HG02610 (cell line): Measurements from ENCODE around the gene FAM180B.

Experiments
- ATAC-seq: cut with Tn5 transposase; IDR thresholded peaks from one replicate; pipeline ENCODE4 v1.9.1; 2021; ENCODE audit warnings: mild to moderate bottlenecking, moderate library complexity; ENCODE audit not compliant: unreplicated experiment

Gene FAM180B

DNA sequence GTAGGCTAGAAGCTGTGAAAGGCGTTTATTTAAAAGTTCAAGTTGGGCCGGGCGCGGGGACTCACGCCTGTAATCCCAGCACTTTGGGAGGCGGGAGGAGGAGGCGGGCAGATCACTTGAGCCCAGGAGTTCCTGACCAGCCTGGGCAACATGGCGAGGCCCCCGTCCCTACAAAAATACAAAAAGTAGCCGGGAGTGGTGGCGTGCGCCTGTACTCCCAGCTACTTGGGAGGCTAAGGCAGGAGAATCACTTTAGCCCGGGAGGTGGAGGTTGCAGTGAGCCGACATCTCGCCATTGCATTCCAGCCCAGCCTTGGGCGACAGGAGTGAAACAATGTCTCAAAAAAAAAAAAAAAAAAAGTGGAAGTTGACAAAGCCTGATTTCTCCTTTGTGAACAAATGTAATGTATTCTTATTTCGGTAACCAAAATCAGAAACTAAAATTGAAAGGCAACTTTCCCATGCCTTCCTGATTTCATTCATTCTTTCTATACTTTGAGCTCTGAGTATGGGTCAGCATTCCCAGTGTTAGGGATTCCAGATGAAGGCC is 20.3 kb upstream of the FAM180B start:
- no peak for ATAC-seq

DNA sequence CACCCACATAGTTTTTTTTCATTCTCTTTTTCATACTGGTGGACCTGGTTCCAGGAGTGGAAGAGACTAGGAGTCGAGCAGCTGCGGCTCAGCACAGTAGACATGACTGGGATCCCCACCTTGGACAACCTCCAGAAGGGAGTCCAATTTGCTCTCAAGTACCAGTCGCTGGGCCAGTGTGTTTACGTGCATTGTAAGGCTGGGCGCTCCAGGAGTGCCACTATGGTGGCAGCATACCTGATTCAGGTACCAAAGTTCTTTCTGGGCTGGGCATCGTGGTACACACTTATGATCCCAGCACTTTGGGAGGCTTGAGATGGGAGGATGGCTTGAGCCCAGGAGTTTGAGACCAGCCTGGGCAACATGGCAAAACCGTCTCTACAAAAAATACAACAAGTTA is 16.8 kb upstream of the FAM180B start:
- ATAC-seq = no peak

DNA sequence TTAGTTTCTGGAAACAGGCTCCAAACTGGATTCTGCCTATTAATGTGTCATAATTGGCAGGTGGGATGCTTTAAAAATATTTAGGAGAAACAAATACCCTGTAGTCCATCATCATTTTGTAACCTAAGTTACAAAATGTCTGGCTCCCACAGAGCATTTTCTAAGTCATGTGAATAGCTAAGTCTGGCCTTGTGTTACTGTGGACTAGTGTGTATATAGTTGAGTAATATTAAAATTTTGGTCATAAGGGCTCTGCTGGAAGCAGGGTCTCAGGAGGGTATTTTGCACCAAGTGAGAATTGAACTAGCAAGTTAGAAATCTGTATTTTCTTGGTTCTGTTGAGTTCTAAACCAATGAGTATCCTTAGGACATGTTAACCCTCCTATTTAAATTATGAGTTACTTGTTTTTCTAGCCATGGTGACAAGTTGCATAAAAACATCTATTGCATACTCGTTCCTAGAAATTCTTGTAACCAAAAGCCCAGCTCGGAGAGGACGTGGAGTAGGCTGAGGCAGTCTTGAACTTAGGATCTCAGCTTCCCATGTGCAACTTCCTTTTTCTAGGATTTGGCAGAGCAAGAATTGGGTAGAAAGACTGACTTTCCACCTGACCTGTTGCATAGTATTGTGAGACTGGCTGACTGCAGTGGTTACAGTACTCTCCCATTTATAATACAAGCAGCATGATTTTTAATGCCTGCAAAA is 15.7 kb upstream of the FAM180B start:
- ATAC-seq = no peak

DNA sequence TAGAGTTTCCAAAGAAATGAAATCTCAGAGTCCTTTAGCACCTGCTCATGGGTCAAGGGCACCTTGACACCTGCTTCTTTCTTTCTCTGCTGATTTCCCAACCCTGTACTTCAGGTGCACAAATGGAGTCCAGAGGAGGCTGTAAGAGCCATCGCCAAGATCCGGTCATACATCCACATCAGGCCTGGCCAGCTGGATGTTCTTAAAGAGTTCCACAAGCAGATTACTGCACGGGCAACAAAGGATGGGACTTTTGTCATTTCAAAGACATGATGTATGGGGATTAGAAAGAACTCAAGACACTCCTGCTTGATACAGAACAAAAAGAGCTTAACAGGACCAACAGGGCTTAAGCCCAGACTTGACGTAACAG is 15.1 kb upstream of the FAM180B start:
- no peak for ATAC-seq

DNA sequence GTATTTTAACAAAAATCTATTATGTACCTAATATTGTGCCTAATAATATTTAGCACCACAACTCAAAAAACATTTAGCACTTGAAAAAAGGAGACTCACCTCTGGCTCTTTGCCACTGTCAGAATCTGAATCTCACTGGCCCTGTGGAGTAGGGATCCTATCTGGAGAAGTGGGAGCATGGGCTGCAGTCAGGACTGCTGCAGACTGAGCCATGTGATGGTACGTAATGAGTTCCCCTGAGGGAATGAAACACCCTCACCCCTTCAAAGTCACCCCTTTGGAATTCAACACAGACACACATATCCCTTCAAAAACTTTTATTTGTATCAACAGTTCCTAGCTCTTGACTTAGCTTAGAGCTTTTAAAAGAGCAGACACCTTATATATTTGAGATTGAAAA is 14.6 kb upstream of the FAM180B start:
- ATAC-seq = no peak

DNA sequence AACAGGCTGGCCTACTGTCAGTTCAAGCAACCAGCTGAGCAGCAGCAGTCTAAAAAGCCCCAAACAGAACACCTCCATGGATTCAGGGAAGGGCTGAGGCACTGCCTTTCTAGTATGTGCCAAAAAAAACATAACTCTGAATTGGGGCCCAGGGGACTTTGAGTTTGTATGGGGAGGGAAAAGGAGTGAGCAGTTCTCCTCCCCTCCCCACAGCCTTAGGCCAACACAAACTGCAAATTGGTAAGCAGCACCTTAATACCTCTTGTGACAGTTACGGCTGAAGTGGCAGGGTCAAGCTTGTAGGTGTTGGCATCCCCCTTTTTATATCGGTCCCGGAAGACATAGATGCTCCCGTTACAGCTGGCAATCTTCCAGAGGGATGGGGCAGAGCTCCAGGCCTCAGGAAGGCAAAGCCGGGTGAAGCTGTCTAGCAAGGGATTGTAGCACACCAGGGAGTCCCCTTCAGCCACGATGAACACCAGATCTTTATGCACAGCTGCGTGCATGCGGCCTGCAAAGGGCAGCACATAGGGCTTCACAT is 13.7 kb upstream of the FAM180B start:
- ATAC-seq = no peak

DNA sequence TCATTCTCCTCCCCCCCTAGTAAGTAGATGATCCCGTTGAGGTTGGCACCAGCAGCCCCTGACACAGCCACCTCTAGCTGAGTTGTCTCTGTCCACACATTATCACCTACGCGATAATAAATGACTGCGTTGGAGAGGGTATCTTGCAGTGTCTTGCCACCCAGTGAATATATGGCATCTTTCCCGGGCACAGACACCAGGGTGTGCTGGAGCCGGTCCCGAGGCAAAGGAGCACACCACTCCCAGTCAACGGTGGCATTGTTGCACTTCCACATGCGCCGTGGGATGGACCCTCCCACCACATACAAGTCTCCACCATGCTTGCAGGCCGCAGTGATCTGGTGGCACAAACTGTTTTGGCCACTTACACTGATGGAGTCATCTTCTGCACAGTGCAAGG is 13.2 kb upstream of the FAM180B start:
- ATAC-seq = no peak

DNA sequence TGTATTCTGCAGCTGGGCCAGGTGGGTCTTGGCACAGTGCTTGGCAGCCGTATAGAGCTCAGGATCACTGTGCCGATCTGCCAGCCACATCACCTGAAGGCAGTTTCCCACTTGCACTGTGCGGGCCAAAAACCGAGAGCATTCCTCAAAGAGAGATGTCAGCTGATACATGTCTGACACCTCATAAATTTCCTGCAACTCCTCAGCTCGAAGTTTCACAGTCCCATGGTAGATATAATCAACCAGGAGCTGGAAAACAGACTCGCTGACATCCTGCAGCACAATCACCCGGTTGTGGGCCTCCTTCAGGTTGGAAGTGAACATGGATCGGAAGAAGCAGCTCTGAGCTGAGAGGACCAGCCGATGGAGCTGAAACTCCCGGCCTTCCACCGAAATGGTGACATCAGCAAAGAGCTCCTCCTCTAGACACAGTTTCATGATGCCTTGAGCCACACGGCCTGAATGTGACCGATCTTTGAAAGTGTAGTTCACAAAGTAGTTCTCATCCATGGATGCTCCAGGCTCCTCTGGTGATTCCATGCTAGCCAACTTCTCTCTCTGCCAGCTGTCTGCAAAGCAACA is 8.9 kb upstream of the FAM180B start:
- no peak for ATAC-seq

DNA sequence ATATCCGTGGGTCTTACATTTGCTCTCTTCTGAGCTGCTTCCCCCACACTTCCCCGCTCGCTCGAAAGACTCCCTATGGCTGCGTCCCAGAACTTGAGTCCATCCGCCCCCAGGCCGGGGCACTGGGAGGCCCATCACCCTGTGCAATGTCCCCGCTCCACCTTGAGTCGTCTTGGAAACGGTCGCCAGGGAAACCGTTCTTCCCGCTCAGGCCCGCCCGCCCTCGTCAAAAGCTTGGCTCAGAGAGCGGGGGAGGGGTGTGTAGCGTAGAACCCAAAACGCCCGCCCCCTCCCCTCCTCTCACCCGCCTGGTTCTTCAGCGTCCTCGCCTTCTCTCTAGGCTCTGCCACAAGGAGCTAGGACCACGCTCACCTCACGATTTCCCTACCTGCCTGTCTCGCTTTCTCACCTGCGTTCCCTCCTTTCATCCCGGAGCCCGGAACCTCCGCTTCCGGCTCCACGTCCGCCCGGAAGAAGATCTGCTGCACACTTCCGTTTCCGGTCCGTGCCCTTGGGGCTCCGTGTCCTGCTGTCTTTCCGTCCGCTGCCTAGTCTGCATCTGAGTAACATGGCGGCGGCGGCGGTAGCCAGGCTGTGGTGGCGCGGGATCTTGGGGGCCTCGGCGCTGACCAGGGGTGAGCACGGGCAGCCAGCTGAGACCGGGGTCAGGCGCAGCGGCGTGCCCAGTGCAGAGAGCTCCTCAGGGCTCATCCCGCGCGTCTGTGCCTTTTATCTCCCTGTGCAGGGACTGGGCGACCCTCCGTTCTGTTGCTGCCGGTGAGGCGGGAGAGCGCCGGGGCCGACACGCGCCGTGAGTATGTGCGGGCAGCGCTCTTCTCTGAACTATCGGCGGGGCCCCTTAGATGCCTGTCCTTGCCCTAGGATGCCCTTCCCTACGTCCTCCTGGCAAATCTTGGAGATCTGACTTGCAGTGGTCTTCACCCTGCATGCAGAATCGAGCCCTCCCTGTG is 7.7 kb upstream of the FAM180B start, which contains the start of the genes KBTBD4 and NDUFS3:
Gene KBTBD4, minus strand, starts transcription at position 447 of the 971 bp plus-strand sequence. Its CDS starts 19 bp downstream, at position 428.
Gene NDUFS3, plus strand, starts transcription at position 551 of the 971 bp plus-strand sequence. Its CDS starts 18 bp downstream, at position 569.
- peak; percentile 92 for ATAC-seq

DNA sequence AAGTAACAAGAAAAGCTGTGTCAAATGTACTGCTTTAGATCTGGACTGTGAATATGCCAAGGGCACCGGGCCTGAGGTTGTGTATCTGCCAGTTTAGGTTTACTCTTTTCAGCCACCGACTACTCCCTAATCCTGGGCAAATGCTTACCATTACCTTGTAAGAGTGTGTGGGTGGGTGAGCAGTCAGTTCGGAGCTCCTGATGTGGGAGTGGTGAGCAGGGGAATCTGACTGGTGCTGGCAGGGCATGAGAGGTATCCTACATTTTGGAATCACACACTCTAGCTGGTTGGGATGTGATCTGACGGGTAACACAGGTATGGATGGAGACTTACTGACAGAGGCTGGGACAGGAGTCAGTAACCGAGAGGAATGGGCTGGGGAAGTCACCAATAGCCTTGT is 2.6 kb upstream of the FAM180B start:
- ATAC-seq = no peak

DNA sequence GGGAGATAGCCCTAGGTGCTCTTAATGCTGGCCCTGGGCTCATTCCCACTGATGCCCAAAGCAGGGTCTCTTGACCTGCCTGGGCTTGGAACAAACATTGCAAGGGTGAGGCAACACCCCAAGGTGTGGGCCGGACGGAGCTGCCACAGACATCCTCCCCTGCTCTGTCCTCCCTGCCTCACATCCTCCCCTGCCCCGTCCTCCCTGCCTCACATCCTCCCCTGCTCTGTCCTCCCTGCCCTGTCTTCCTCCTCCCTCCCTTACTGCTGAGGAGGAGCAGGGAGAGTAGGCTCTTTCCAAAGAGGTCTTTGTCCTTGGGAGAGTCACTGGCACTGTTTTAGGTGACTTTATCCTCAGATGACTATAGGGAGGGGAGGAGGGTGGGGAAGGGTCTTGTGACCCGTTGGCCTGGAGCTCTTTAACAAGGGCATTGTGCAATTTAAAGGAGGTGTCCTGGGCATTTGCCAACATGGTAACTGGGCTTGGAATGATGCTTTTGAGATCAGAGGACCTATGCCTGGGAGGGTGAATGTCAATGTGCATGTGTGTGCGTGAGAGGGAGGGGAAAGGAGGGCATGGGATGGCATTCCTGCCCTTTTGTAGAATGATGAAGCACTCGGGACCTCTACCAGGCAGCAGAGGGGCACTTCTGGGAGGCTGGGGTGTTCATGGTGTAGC is 700 bp downstream of the FAM180B start:
- ATAC-seq = no peak

DNA sequence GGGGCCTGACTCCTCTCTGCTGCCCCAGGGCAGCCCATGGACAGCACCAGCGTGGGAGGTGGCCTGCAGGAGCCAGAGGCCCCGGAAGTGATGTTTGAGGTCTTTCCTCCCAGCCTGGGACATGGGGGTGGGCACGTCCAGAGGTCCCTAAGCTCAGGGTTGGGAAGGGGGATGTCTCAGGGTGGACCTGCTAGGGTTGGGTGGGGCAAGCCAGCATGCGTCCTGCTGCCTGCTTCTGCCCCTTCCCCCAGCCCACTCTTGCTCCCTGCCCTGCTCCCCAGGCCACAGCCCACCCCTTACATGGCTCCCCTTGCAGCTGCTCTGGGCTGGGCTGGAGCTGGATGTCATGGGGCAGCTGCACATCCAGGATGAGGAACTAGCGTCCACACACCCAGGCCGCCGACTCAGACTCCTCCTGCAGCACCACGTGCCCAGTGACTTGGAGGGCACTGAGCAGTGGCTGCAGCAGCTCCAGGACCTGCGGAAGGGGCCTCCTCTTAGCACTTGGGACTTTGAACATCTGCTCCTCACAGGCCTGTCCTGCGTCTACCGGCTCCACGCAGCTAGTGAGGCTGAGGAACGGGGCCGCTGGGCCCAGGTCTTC is 1.3 kb downstream of the FAM180B start:
- no peak for ATAC-seq

DNA sequence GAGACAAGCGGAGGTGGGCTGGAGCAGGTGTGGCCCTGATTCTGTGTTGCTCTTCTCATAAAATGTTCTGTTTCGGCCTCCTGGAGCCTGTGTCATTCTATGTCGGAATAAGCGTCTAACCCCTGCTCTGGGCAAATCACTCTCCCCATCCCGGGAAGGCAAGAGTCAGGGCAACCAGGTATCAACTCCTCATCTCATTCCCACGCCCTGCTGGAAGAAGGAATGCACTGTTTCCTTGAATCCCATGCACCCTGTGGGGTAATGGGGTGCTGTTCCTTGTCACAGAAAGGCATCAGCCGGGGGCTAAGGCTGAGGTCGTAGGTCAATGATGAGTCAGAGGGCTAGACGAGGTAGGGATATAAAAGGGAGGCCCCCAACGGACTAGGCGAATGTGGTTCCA is 2.6 kb downstream of the FAM180B start:
- ATAC-seq = no peak

DNA sequence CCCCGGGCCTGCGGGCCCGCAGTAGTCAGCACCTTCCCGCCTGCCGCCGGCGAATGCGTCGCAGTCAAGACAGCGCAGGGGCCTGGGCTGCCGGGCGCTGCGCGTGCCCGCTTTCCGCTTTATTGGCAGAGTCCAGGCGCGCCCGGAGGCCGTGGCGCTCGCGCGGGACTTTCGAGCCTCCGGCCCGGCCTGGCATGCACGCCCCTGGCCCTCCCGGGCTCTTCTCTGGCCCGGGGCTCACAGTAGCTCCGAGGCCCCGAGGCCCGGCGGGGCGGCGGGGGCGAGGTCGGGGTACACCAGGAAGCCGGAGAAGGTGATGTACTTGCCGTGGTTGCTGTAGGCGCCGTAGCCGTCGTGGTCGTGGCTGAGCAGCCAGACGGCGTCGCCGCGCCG is 3.1 kb downstream of the FAM180B start:
- no peak for ATAC-seq

DNA sequence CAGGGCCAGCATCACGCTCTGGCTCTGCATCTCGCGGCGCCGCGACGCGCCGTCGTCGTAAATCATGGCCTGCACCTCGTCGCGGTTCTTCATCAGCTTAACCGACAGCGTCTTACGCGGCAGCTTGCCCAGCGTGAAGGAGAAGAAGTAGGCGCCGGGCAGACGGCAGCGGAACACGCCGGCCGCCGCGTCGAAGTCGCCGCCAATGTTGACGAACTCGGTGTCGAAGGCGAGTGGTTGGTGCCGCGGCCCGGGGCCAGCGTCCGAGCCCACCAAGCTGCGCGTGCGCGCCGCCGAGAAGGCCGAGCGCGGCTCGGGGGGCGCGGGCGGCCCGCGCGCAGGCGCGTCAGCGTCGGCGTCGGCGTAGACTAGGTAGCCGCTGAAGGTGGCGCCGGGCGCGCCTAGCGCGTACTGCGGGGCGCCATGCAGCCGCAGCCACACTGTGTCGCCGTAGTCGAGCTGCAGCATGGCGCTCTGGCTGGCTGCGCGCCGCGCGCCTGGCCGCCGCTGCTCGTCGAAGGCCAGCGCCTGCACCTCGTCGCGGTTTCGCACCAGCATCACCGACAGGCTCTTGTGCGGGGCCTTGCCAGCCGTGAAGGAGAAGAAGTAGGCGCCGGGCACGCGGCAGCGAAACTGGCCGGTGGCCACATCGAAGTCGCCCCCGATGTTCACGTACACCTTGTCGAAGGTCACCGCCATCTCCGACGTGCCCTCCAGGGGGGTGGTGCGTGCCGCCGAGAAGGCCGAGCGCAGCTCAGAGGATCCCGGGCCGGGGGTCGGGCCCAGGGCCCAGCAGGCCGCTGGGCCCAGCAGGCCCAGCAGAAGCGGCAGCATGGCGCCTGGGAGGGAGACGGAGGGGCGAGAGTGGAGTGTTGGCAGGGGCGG is 3.7 kb downstream of the FAM180B start:
- no peak for ATAC-seq

DNA sequence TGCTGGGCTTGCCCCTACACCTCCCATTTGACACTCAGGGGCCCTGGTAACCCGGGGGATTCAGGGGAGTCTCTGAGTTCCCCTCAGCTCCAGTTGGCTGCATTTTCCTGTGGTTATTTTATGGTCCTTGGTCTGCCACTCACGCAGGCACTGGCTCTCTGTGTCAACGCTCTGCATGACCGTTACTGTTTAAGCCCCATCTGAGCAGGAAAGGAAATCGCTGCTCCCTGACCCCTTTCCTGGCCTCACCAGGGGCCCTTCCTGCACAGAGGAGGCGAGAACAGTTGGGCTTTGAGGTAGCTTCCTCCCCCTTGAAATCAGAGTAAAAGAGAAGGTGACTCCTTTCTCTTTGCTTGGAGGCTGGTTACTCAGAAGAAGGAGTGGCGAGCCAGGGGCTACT is 5.3 kb downstream of the FAM180B start:
- peak; percentile 45 for ATAC-seq

DNA sequence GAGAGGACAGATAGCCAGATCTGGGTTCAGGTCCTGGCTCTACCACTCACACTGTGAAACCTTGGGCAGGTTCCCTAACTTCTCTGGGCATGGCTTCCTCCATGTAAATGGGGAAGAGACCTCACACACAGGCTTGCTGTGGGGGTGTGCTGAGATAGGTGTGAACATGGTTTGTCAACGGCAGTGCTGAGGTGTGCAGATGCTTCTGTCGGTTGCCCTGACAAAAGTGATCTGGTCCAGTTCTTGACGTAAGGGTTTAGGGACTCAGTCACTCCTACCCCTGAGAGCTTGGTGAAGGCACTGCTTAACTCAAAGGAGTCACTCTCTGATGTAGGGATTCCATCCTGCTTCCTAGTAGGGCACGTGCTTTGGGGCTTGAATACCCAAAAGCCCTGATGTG is 5.8 kb downstream of the FAM180B start:
- ATAC-seq = no peak

DNA sequence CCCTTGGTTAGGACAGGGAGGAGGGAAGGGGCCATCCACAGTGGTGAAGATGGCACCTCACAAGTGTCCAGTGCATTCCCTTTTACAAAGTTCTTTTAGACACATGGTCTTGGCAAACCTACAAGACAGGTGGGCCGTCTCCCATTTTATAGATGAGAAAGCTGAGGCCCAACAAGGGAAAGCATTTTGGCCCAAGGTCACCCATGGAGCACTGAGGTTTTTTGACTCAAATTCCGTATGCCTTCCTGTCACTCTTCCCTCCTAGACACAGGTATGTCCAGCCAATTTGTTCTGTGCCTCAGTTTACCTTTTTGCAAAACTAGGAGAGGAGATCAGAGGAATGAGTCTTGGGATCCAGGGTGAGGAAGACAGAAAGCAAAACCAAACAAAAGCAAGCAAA is 6.5 kb downstream of the FAM180B start:
- no peak for ATAC-seq

DNA sequence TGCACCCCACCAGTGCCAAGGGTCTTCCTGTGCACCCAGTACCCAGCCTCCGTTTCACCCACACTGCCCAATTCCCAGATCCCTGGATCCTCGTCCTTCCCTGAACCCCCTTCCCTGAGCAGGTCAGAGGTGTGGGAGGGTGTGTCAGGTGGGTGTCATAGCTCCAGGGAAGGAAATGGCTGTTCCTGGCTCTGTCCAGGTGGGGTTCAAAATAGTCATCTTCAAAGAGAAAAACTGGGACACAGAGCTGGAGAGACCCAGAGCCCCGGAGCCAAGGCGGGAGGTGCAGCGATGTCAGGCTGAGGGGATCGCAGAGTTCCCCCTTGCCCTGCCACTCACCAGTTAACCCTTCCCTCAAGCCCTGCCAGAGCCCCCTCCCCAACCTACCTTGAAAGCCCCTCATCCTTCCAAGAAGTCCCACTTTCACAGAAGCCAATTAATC is 7.0 kb downstream of the FAM180B start:
- no peak for ATAC-seq
